Smooth muscle cell (in vitro differentiated cells): ENCODE measurements around the gene DHRS4. TPM values are rescaled to one million over a fixed set of nuclear protein-coding genes. Genes with fewer than 3 reads are reported as not detected.

Experiments
- DNase-seq: peaks from one replicate; lab custom pipeline; 2025; ENCODE audit not compliant: unreplicated experiment; lab: John Stamatoyannopoulos, UW
- H2AFZ ChIP-seq: fragments of 200-600 bp; sonication (generic); 2 replicates; pipeline ENCODE4 v1.6.0; 2016; ENCODE audit warnings: antibody characterized with exemption, low read depth, mild to moderate bottlenecking
- H3F3A ChIP-seq: fragments of 200-600 bp; sonication (generic); 2 replicates; pipeline ENCODE4 v1.6.0; 2017; ENCODE audit warnings: antibody characterized with exemption, low read depth
- H3K27ac ChIP-seq: fragments of 200-600 bp; sonication (generic); 2 replicates; pipeline ENCODE4 v1.5.1; 2016; ENCODE audit warnings: low read depth, mild to moderate bottlenecking
- H3K27me3 ChIP-seq: fragments of 200-600 bp; sonication (generic); 2 replicates; pipeline ENCODE4 v1.6.1; 2016; ENCODE audit warnings: low read depth, mild to moderate bottlenecking
- H3K36me3 ChIP-seq: fragments of 200-600 bp; sonication (generic); 2 replicates; pipeline ENCODE4 v1.5.1; 2016; ENCODE audit warnings: low read depth
- H3K4me1 ChIP-seq: fragments of 200-600 bp; sonication (generic); 2 replicates; pipeline ENCODE4 v1.5.1; 2016; ENCODE audit warnings: low read depth
- H3K4me2 ChIP-seq: fragments of 200-600 bp; sonication (generic); 2 replicates; pipeline ENCODE4 v1.6.0; 2016; ENCODE audit warnings: mild to moderate bottlenecking
- H3K4me3 ChIP-seq: fragments of 200-600 bp; sonication (generic); 2 replicates; pipeline ENCODE4 v1.5.1; 2016; ENCODE audit warnings: mild to moderate bottlenecking
- H3K79me2 ChIP-seq: fragments of 200-600 bp; sonication (generic); 2 replicates; pipeline ENCODE4 v1.6.0; 2016; ENCODE audit warnings: low read depth, mild to moderate bottlenecking
- H3K9ac ChIP-seq: fragments of 200-600 bp; sonication (generic); 2 replicates; pipeline ENCODE4 v1.6.0; 2016; ENCODE audit warnings: low read depth
- H3K9me3 ChIP-seq: fragments of 200-600 bp; sonication (generic); replicated peaks from 2 replicates; pipeline ENCODE4 v1.5.1; 2016; ENCODE audit warnings: low read depth
- H4K20me1 ChIP-seq: fragments of 200-600 bp; sonication (generic); 2 replicates; pipeline ENCODE4 v1.6.0; 2016; ENCODE audit warnings: low read depth
- CTCF ChIP-seq: fragments of 200-600 bp; sonication (generic); IDR thresholded peaks from 2 replicates; pipeline ENCODE4 v1.5.1; 2017; ENCODE audit warnings: borderline replicate concordance, mild to moderate bottlenecking, antibody characterized with exemption; ENCODE audit not compliant: insufficient read depth, poor library complexity, severe bottlenecking
- WGBS: methylation state at CpG from one replicate; pipeline ENCODE4 v1.1.7; 2016; ENCODE audit warnings: low lambda C conversion rate; 5-methylcytosine and 5-hydroxymethylcytosine counted together
- polyA plus RNA-seq: library from polyadenylated mRNA; unstranded; fragments of >200 nt; fragmentation: Nextera tagmentation; extraction: Ambion mirVana; gene quantifications from 2 replicates; pipeline ENCODE4 v1.2.1, GENCODE V29; 2016
- total RNA-seq: library from RNA; depleted of rRNA; stranded (reverse); fragments of >200 nt; gene quantifications from 2 replicates; pipeline ENCODE4 v1.2.3, GENCODE V29; 2014

The DHRS4 gene
- total and polyA plus RNA-seq, 2 experiments from 2014 or later, result 30.9 to 33.1 TPM

- Histone ChIP-seq H3K27ac (no peak overlapping the region), H3K4me1 (no peaks in the 10 kb centered on the region), H3K9me3 (no peaks in the 10 kb centered on the region), H3K4me3 (no peak overlapping the region), H2AFZ (no peak overlapping the region), H3K27me3 (no peaks in the 10 kb centered on the region), H3K79me2 (no peaks in the 10 kb centered on the region), H3K4me2 (no peak overlapping the region), H3F3A (no peaks in the 10 kb centered on the region), H3K36me3 (no peaks in the 10 kb centered on the region), H3K9ac (no peak overlapping the region), H4K20me1 (no peaks in the 10 kb centered on the region)
- DNase-seq, result no peak
- no peak for TF ChIP-seq CTCF
- 83% methylated on average over 4 of the region's 4 CpGs for WGBS
These were observed 38.0 kb upstream of the DHRS4 start for GRCh38 chr14:23915559-23915958.

- 78% methylated on average over 3 of the region's 3 CpGs for WGBS
- Histone ChIP-seq H3K36me3 (no peaks in the 10 kb centered on the region), H3F3A (no peaks in the 10 kb centered on the region), H3K27me3 (no peaks in the 10 kb centered on the region), H3K79me2 (no peaks in the 10 kb centered on the region), H4K20me1 (no peaks in the 10 kb centered on the region), H3K4me2 (no peak overlapping the region), H3K4me3 (no peak overlapping the region), H3K9me3 (no peaks in the 10 kb centered on the region), H3K9ac (no peak overlapping the region), H3K4me1 (no peaks in the 10 kb centered on the region), H3K27ac (no peak overlapping the region), H2AFZ (no peak overlapping the region)
- TF ChIP-seq CTCF, result no peak
- no peak for DNase-seq
These were observed 37.6 kb upstream of the DHRS4 start for GRCh38 chr14:23916004-23916403.

GRCh38 chr14:23916446-23916845 lies 37.1 kb upstream of the DHRS4 start:
- H3K79me2 ChIP-seq, result no peaks in the 10 kb centered on the region
- H4K20me1 ChIP-seq, result no peaks in the 10 kb centered on the region
- no peak overlapping the region for H3K4me2 ChIP-seq
- no peaks in the 10 kb centered on the region for H3K36me3 ChIP-seq
- H2AFZ ChIP-seq, result no peak overlapping the region
- H3K27ac ChIP-seq, result no peak overlapping the region
- H3K4me3 ChIP-seq, result no peak overlapping the region
- H3K9me3 ChIP-seq, result no peaks in the 10 kb centered on the region
- H3K9ac ChIP-seq, result no peak overlapping the region
- no peak for DNase-seq
- no peaks in the 10 kb centered on the region for H3F3A ChIP-seq
- 74% methylated on average over 5 of the region's 5 CpGs for WGBS
- no peak for TF ChIP-seq CTCF
- H3K27me3 ChIP-seq, result no peaks in the 10 kb centered on the region
- H3K4me1 ChIP-seq, result no peaks in the 10 kb centered on the region

- DNase-seq, result no peak
- Histone ChIP-seq H3K9me3 (no peaks in the 10 kb centered on the region), H3K9ac (no peak overlapping the region), H4K20me1 (no peaks in the 10 kb centered on the region), H3K79me2 (no peaks in the 10 kb centered on the region), H2AFZ (no peak overlapping the region), H3K27me3 (no peaks in the 10 kb centered on the region), H3F3A (no peaks in the 10 kb centered on the region), H3K27ac (no peak overlapping the region), H3K4me1 (no peaks in the 10 kb centered on the region), H3K4me3 (no peak overlapping the region), H3K36me3 (no peaks in the 10 kb centered on the region), H3K4me2 (no peak overlapping the region)
- no peak for TF ChIP-seq CTCF
- 71% methylated on average over 1 of the region's 1 CpG for WGBS
These were observed 31.0 kb upstream of the DHRS4 start for GRCh38 chr14:23922545-23922944.
